Neutrophil (primary cell): ENCODE results near the gene HTT.

Experiments used
- H3K27ac ChIP-seq: fragments of 200-600 bp; sonication (generic); 2 replicates; pipeline ENCODE4 v1.5.1; 2016; ENCODE audit warnings: mild to moderate bottlenecking, moderate library complexity
- H3K27me3 ChIP-seq: fragments of 200-600 bp; sonication (generic); 2 replicates; pipeline ENCODE4 v1.6.0; 2016; ENCODE audit warnings: mild to moderate bottlenecking
- H3K36me3 ChIP-seq: fragments of 200-600 bp; sonication (generic); 2 replicates; pipeline ENCODE4 v1.5.1; 2017
- H3K4me1 ChIP-seq, 2 experiments: fragments of 200-600 bp in 1 of 2; sonication (generic) in 1 of 2; 1 replicate in 1 of 2; 2 replicates in 1 of 2; pipeline versions ENCODE4 v1.5.1 to v1.6.1; 2013 to 2016; ENCODE audit warnings: low read depth in 1 of 2, low read length in 1 of 2, mild to moderate bottlenecking in 1 of 2, moderate library complexity in 1 of 2; ENCODE audit not compliant: control insufficient read depth in 1 of 2, insufficient read depth in 1 of 2
- H3K4me3 ChIP-seq, 2 experiments: fragments of 200-600 bp in 1 of 2; sonication (generic) in 1 of 2; 1 replicate in 1 of 2; 2 replicates in 1 of 2; pipeline ENCODE4 v1.5.1; 2013 to 2016; ENCODE audit warnings: low read depth in 1 of 2, low read length in 1 of 2, mild to moderate bottlenecking in 1 of 2, moderate library complexity in 1 of 2
- H3K9me3 ChIP-seq: fragments of 200-600 bp; sonication (generic); 2 replicates; pipeline ENCODE4 v1.5.1; 2016
- CTCF ChIP-seq: fragments of 200-600 bp; sonication (generic); IDR thresholded peaks from 2 replicates; pipeline ENCODE4 v1.5.1; 2016; ENCODE audit warnings: antibody characterized with exemption

HTT gene

GRCh38 chr4:3225936-3226335, 151.5 kb downstream of the HTT start:
- H3K4me3 ChIP-seq = no peak overlapping the region
- no peak for TF ChIP-seq CTCF
- H3K9me3 ChIP-seq = no peaks in the 10 kb centered on the region
- peak overlapping the region; percentile 48 for H3K27ac ChIP-seq
- peaks cover 0 to 12% of the 10 kb centered on the region in 2 experiments for H3K4me1 ChIP-seq
- H3K27me3 ChIP-seq = no peaks in the 10 kb centered on the region
- peaks cover 94% of the 10 kb centered on the region for H3K36me3 ChIP-seq

GRCh38 chr4:3226467-3226866, 152.0 kb downstream of the HTT start:
- Histone ChIP-seq H3K4me3 (no peak overlapping the region), H3K36me3 (peaks cover 94% of the 10 kb centered on the region), H3K27me3 (no peaks in the 10 kb centered on the region), H3K4me1 (peaks cover 0 to 12% of the 10 kb centered on the region in 2 experiments), H3K9me3 (no peaks in the 10 kb centered on the region), H3K27ac (peak overlapping the region; percentile 48)
- no peak for TF ChIP-seq CTCF

GRCh38 chr4:3226944-3227343, 152.5 kb downstream of the HTT start:
- Histone ChIP-seq H3K4me3 (no peak overlapping the region), H3K36me3 (peaks cover 94% of the 10 kb centered on the region), H3K27ac (peak overlapping the region; percentile 48), H3K9me3 (no peaks in the 10 kb centered on the region), H3K27me3 (no peaks in the 10 kb centered on the region), H3K4me1 (peaks cover 0 to 12% of the 10 kb centered on the region in 2 experiments)
- no peak for TF ChIP-seq CTCF

GRCh38 chr4:3227878-3228675, 153.6 kb downstream of the HTT start:
- no peak for TF ChIP-seq CTCF
- Histone ChIP-seq H3K27me3 (no peaks in the 10 kb centered on the region), H3K27ac (no peak overlapping the region), H3K36me3 (peaks cover 94% of the 10 kb centered on the region), H3K4me1 (peaks cover 0 to 12% of the 10 kb centered on the region in 2 experiments), H3K9me3 (no peaks in the 10 kb centered on the region), H3K4me3 (no peak overlapping the region)

- no peak for TF ChIP-seq CTCF
- Histone ChIP-seq H3K36me3 (peaks cover 94% of the 10 kb centered on the region), H3K4me1 (peaks cover 0 to 12% of the 10 kb centered on the region in 2 experiments), H3K27me3 (no peaks in the 10 kb centered on the region), H3K27ac (no peak overlapping the region), H3K4me3 (no peak overlapping the region), H3K9me3 (no peaks in the 10 kb centered on the region)
These were observed 154.4 kb downstream of the HTT start for GRCh38 chr4:3228881-3229280.
